ENCODE data around the gene FAM117A.

- TF ChIP-seq POLR2AphosphoS5 (IDR thresholded peaks at IDR 0.05; ENCODE audit: borderline replicate concordance, low read depth, low read length) = no peak
- TF ChIP-seq FOXP2 (optimal IDR thresholded peaks at IDR 0.05; ENCODE audit: control extremely low read depth, extremely low read length, insufficient read depth) = no peak
- no peak for TF ChIP-seq EZH2 (IDR thresholded peaks at IDR 0.05)
Observed at GRCh38 chr17:49738456-49739163, 25.3 kb downstream of the FAM117A start.

Measured in SK-N-MC (cell line).